Hepatocyte (in vitro differentiated cells): Measurements from ENCODE around the gene RAB37. TPM values are rescaled to one million over a fixed set of nuclear protein-coding genes. Genes with fewer than 3 reads are reported as not detected.

Source experiments
- DNase-seq: peaks from one replicate; pipeline ENCODE4 v3.0.0-alpha.2; 2016; ENCODE audit warnings: low spot score
- H2AFZ ChIP-seq: fragments of 200-600 bp; sonication (generic); 2 replicates; pipeline ENCODE4 v1.6.0; 2016; ENCODE audit warnings: antibody characterized with exemption, mild to moderate bottlenecking
- H3K27ac ChIP-seq: fragments of 200-600 bp; sonication (generic); 2 replicates; pipeline ENCODE4 v1.5.1; 2016; ENCODE audit warnings: mild to moderate bottlenecking
- H3K27me3 ChIP-seq: fragments of 200-600 bp; sonication (generic); 2 replicates; pipeline ENCODE4 v1.6.1; 2016
- H3K36me3 ChIP-seq: fragments of 200-600 bp; sonication (generic); replicated peaks from 2 replicates; pipeline ENCODE4 v1.5.1; 2016; ENCODE audit warnings: low read depth; ENCODE audit not compliant: insufficient read depth
- H3K4me1 ChIP-seq: fragments of 200-600 bp; sonication (generic); 2 replicates; pipeline ENCODE4 v1.5.1; 2016; ENCODE audit warnings: mild to moderate bottlenecking, moderate library complexity; ENCODE audit not compliant: insufficient read depth
- H3K4me2 ChIP-seq: fragments of 200-600 bp; sonication (generic); 2 replicates; pipeline ENCODE4 v1.6.0; 2016
- H3K4me3 ChIP-seq: fragments of 200-600 bp; sonication (generic); 2 replicates; pipeline ENCODE4 v1.5.1; 2016; ENCODE audit warnings: mild to moderate bottlenecking
- H3K79me2 ChIP-seq: fragments of 200-600 bp; sonication (generic); 2 replicates; pipeline ENCODE4 v1.6.0; 2017; ENCODE audit warnings: mild to moderate bottlenecking
- H3K9me2 ChIP-seq: fragments of 200-600 bp; sonication (generic); replicated peaks from 2 replicates; pipeline ENCODE4 v1.6.0; 2017; ENCODE audit warnings: mild to moderate bottlenecking; ENCODE audit not compliant: insufficient read depth
- H3K9me3 ChIP-seq: fragments of 200-600 bp; sonication (generic); 2 replicates; pipeline ENCODE4 v1.5.1; 2016; ENCODE audit warnings: low read depth, mild to moderate bottlenecking
- H4K20me1 ChIP-seq: fragments of 200-600 bp; sonication (generic); 2 replicates; pipeline ENCODE4 v1.6.0; 2016; ENCODE audit warnings: mild to moderate bottlenecking; ENCODE audit not compliant: insufficient read depth, poor library complexity, severe bottlenecking
- CTCF ChIP-seq: fragments of 200-600 bp; sonication (generic); IDR thresholded peaks from 2 replicates; pipeline ENCODE4 v1.5.1; 2016; ENCODE audit warnings: antibody characterized with exemption, mild to moderate bottlenecking; ENCODE audit not compliant: poor library complexity
- EZH2 ChIP-seq: fragments of 200-600 bp; sonication (generic); IDR thresholded peaks from 2 replicates; pipeline ENCODE4 v1.6.1; 2016; ENCODE audit warnings: antibody characterized with exemption, mild to moderate bottlenecking, borderline replicate concordance
- EZH2phosphoT487 ChIP-seq: fragments of 200-600 bp; sonication (generic); IDR thresholded peaks from one replicate; pipeline ENCODE4 v1.6.1; 2018; ENCODE audit warnings: antibody characterized with exemption, mild to moderate bottlenecking, low read depth, moderate library complexity; ENCODE audit not compliant: unreplicated experiment, severe bottlenecking
- WGBS: methylation state at CpG from one replicate; pipeline ENCODE4 v1.1.6; 2016; ENCODE audit warnings: low lambda C conversion rate; ENCODE audit errors: missing lambda C conversion rate; 5-methylcytosine and 5-hydroxymethylcytosine counted together
- polyA plus RNA-seq: library from polyadenylated mRNA; unstranded; fragments of >200 nt; fragmentation: Nextera tagmentation; extraction: Ambion mirVana; gene quantifications from 2 replicates; pipeline ENCODE4 v1.2.1, GENCODE V29; 2016
- total RNA-seq: library from RNA; depleted of rRNA; stranded (reverse); fragments of >200 nt; gene quantifications from 2 replicates; pipeline ENCODE4 v1.2.3, GENCODE V29; 2014

Gene RAB37
- total and polyA plus RNA-seq, 2 experiments from 2014 or later: 6.1 to 7.0 TPM

GRCh38 chr17:74748529-74749278 is 11.6 kb downstream of the RAB37 start, which contains the start of gene NHERF1:
NHERF1 (plus strand) TSS chr17:74748628; CDS start chr17:74748847, 219 bp downstream.
- no peak within 1 kb of the TSS for H2AFZ ChIP-seq
- H3K4me1 ChIP-seq: peaks cover 59% of the 10 kb centered on the region

GRCh38 chr17:74749279-74750038 is 12.4 kb downstream of the RAB37 start:
- TF ChIP-seq EZH2 (no peak), CTCF (no peak), EZH2phosphoT487 (no peak)
- H3K36me3 ChIP-seq: no peaks in the 10 kb centered on the region
- peaks cover 62% of the 10 kb centered on the region for H3K79me2 ChIP-seq
- H3K9me2 ChIP-seq: no peaks in the 10 kb centered on the region
- 3% methylated on average over 44 of the region's 46 CpGs for WGBS
- H3K9me3 ChIP-seq: no peaks in the 10 kb centered on the region
- H4K20me1 ChIP-seq: peaks cover 32% of the 10 kb centered on the region
- peak; percentile 78 for DNase-seq
- H2AFZ ChIP-seq: no peak overlapping the region
- H3K27ac ChIP-seq: peak overlapping the region; percentile 96
- peak overlapping the region; percentile 98 for H3K4me3 ChIP-seq
- peak overlapping the region; percentile 87 for H3K4me2 ChIP-seq
- no peaks in the 10 kb centered on the region for H3K27me3 ChIP-seq
- peaks cover 59% of the 10 kb centered on the region for H3K4me1 ChIP-seq

More at GRCh38 chr17:74748529-74749278, 11.6 kb downstream of the RAB37 start, which contains the start of gene NHERF1:
- Histone ChIP-seq H3K9me2 (no peaks in the 10 kb centered on the region), H3K4me3 (peak within 1 kb of the TSS; percentile 98), H3K4me2 (peak within 1 kb of the TSS; percentile 87), H4K20me1 (peaks cover 28% of the 10 kb centered on the region), H3K27ac (peak within 1 kb of the TSS; percentile 96), H3K9me3 (no peaks in the 10 kb centered on the region), H3K27me3 (no peaks in the 10 kb centered on the region), H3K79me2 (peaks cover 54% of the 10 kb centered on the region), H3K36me3 (no peaks in the 10 kb centered on the region)
- TF ChIP-seq EZH2phosphoT487 (no peak), CTCF (peak; percentile 37)
- WGBS: under 1% methylated on average over 84 of the region's 90 CpGs
- DNase-seq: peak; percentile 98

DNA sequence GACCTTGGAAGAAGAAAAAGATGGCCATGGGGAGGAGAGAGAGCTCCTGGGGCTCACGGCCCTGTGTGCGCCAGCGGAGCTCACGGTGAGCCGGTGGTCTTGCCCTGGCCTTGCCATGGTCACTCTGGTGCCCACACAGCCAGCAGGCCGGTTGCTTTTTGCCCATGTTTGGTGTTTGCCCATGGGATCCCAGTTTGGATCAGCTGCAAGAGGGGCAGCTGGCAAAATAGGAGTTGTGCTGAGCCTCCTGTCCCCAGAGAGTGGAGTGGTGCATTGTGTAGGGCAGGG is 12.9 kb downstream of the RAB37 start:
- H3K79me2 ChIP-seq: peaks cover 67% of the 10 kb centered on the region
- H2AFZ ChIP-seq: no peak overlapping the region
- peaks cover 58% of the 10 kb centered on the region for H3K4me1 ChIP-seq

More for the DNA sequence above, 12.9 kb downstream of the RAB37 start:
- WGBS: 38% methylated on average over 6 of the region's 6 CpGs
- H4K20me1 ChIP-seq: peaks cover 37% of the 10 kb centered on the region
- H3K9me3 ChIP-seq: no peaks in the 10 kb centered on the region
- H3K27ac ChIP-seq: peak overlapping the region; percentile 96
- no peak for DNase-seq
- TF ChIP-seq EZH2: no peak
- H3K4me3 ChIP-seq: peak overlapping the region; percentile 98
- no peaks in the 10 kb centered on the region for H3K36me3 ChIP-seq
- peak overlapping the region; percentile 87 for H3K4me2 ChIP-seq
- no peaks in the 10 kb centered on the region for H3K9me2 ChIP-seq
- H3K27me3 ChIP-seq: no peaks in the 10 kb centered on the region
